Smooth muscle cell (in vitro differentiated cells): ENCODE data around the gene RASL11B. TPM values are rescaled to one million over a fixed set of nuclear protein-coding genes. Genes with fewer than 3 reads are reported as not detected.

Experiments
- DNase-seq: peaks from one replicate; lab custom pipeline; 2025; ENCODE audit not compliant: unreplicated experiment; lab: John Stamatoyannopoulos, UW
- H2AFZ ChIP-seq: fragments of 200-600 bp; sonication (generic); 2 replicates; pipeline ENCODE4 v1.6.0; 2016; ENCODE audit warnings: antibody characterized with exemption, low read depth, mild to moderate bottlenecking
- H3F3A ChIP-seq: fragments of 200-600 bp; sonication (generic); 2 replicates; pipeline ENCODE4 v1.6.0; 2017; ENCODE audit warnings: antibody characterized with exemption, low read depth
- H3K27ac ChIP-seq: fragments of 200-600 bp; sonication (generic); 2 replicates; pipeline ENCODE4 v1.5.1; 2016; ENCODE audit warnings: low read depth, mild to moderate bottlenecking
- H3K27me3 ChIP-seq: fragments of 200-600 bp; sonication (generic); 2 replicates; pipeline ENCODE4 v1.6.1; 2016; ENCODE audit warnings: low read depth, mild to moderate bottlenecking
- H3K36me3 ChIP-seq: fragments of 200-600 bp; sonication (generic); 2 replicates; pipeline ENCODE4 v1.5.1; 2016; ENCODE audit warnings: low read depth
- H3K4me1 ChIP-seq: fragments of 200-600 bp; sonication (generic); 2 replicates; pipeline ENCODE4 v1.5.1; 2016; ENCODE audit warnings: low read depth
- H3K4me2 ChIP-seq: fragments of 200-600 bp; sonication (generic); 2 replicates; pipeline ENCODE4 v1.6.0; 2016; ENCODE audit warnings: mild to moderate bottlenecking
- H3K4me3 ChIP-seq: fragments of 200-600 bp; sonication (generic); 2 replicates; pipeline ENCODE4 v1.5.1; 2016; ENCODE audit warnings: mild to moderate bottlenecking
- H3K79me2 ChIP-seq: fragments of 200-600 bp; sonication (generic); 2 replicates; pipeline ENCODE4 v1.6.0; 2016; ENCODE audit warnings: low read depth, mild to moderate bottlenecking
- H3K9ac ChIP-seq: fragments of 200-600 bp; sonication (generic); 2 replicates; pipeline ENCODE4 v1.6.0; 2016; ENCODE audit warnings: low read depth
- H3K9me3 ChIP-seq: fragments of 200-600 bp; sonication (generic); replicated peaks from 2 replicates; pipeline ENCODE4 v1.5.1; 2016; ENCODE audit warnings: low read depth
- H4K20me1 ChIP-seq: fragments of 200-600 bp; sonication (generic); 2 replicates; pipeline ENCODE4 v1.6.0; 2016; ENCODE audit warnings: low read depth
- WGBS: methylation state at CpG from one replicate; pipeline ENCODE4 v1.1.7; 2016; ENCODE audit warnings: low lambda C conversion rate; 5-methylcytosine and 5-hydroxymethylcytosine counted together
- polyA plus RNA-seq: library from polyadenylated mRNA; unstranded; fragments of >200 nt; fragmentation: Nextera tagmentation; extraction: Ambion mirVana; gene quantifications from 2 replicates; pipeline ENCODE4 v1.2.1, GENCODE V29; 2016
- total RNA-seq: library from RNA; depleted of rRNA; stranded (reverse); fragments of >200 nt; gene quantifications from 2 replicates; pipeline ENCODE4 v1.2.3, GENCODE V29; 2014
- TF ChIP-seq, protein P1 (sequence below): fragments of 200-600 bp; sonication (generic); IDR thresholded peaks from 2 replicates; pipeline ENCODE4 v1.5.1; 2017; ENCODE audit warnings: borderline replicate concordance, mild to moderate bottlenecking, antibody characterized with exemption; ENCODE audit not compliant: insufficient read depth, poor library complexity, severe bottlenecking

The RASL11B gene
- total and polyA plus RNA-seq, 2 experiments from 2014 or later: 42.9 to 59.6 TPM

DNA sequence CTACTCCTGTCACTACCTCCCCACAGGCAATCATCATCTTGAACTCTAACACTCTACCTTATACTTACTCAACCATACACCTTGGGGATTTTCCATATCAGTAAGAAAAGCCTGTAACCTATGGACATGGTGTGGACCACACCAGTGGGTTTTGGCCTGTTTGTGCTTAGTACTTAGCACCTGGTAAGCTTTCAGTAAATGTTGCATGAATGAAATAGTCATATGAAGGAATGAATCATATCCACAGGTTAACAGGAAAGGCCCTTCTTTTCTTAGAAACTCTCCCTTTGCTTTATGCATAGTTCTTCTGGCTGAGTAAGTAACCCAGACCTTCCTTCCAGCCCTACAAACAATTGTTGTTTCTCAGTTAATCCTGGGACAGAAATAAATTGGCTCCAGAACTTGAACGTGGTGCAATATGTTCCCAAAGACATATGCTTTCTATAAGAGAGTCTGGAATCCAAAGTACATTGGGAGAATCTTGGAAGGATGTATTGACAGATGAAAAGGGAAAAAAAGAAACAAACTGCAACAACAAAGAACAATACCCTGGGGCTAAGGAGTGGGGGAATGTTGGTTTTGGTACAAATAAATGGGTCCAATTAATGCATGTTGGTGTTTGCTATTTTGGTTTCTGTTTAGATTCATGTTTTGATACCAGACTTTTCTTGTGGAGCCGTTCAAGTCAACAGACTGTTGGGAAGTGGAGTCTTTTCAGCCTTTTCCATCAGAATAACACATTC lies 27.8 kb downstream of the RASL11B start:
- Histone ChIP-seq H3K9ac (no peak overlapping the region), H3K4me3 (no peak overlapping the region), H3K4me2 (no peak overlapping the region), H3K4me1 (no peaks in the 10 kb centered on the region), H3K27me3 (no peaks in the 10 kb centered on the region), H3K27ac (no peak overlapping the region), H3K79me2 (no peaks in the 10 kb centered on the region), H3K36me3 (no peaks in the 10 kb centered on the region), H4K20me1 (no peaks in the 10 kb centered on the region), H2AFZ (no peak overlapping the region), H3F3A (no peaks in the 10 kb centered on the region), H3K9me3 (no peaks in the 10 kb centered on the region)
- TF ChIP-seq, protein P1, sequence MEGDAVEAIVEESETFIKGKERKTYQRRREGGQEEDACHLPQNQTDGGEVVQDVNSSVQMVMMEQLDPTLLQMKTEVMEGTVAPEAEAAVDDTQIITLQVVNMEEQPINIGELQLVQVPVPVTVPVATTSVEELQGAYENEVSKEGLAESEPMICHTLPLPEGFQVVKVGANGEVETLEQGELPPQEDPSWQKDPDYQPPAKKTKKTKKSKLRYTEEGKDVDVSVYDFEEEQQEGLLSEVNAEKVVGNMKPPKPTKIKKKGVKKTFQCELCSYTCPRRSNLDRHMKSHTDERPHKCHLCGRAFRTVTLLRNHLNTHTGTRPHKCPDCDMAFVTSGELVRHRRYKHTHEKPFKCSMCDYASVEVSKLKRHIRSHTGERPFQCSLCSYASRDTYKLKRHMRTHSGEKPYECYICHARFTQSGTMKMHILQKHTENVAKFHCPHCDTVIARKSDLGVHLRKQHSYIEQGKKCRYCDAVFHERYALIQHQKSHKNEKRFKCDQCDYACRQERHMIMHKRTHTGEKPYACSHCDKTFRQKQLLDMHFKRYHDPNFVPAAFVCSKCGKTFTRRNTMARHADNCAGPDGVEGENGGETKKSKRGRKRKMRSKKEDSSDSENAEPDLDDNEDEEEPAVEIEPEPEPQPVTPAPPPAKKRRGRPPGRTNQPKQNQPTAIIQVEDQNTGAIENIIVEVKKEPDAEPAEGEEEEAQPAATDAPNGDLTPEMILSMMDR: no peak
- 79% methylated on average over 2 of the region's 2 CpGs for WGBS
- no peak for DNase-seq

DNA sequence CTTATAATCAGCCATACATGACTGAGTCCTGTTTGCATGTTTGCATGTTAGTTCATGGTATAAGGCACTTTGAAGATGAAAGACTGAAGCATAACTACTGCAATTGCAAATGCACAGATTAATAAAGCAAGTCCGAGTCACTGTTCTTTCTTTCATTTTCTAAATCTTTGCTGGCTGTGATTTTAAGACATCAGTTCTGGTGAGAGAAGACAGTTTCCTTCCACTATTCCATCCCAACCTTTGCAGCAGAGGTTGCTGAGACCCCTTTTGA lies 28.3 kb downstream of the RASL11B start:
- no peaks in the 10 kb centered on the region for H3K36me3 ChIP-seq

DNA sequence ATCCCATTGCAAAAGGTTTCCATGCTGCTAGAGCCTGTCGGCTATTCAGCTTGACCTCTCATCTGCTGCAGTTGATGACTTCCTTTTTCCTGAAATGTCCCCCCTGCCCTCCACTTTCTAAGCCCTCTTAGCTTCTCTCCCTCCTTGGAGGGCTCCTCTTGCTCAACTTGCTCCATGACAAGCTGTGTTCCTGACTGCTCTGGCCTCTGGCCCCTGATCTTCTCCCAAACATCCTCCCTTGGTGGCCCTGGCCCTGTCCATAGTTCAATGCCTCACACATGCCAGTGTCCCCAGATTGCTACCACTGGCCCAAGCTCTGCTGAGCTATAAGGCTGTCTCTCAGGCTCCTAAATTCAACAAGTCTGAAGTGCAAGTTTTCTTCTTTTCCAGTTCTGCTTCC lies 29.6 kb downstream of the RASL11B start:
- Histone ChIP-seq H3K4me2 (no peak overlapping the region), H3F3A (no peaks in the 10 kb centered on the region)
- WGBS: 79% methylated on average over 1 of the region's 1 CpG

More for the DNA sequence above, 28.3 kb downstream of the RASL11B start:
- WGBS: 97% methylated on average over 1 of the region's 1 CpG
- Histone ChIP-seq H3K9me3 (no peaks in the 10 kb centered on the region), H4K20me1 (no peaks in the 10 kb centered on the region), H3K4me3 (no peak overlapping the region), H3F3A (no peaks in the 10 kb centered on the region), H3K4me1 (no peaks in the 10 kb centered on the region), H3K27me3 (no peaks in the 10 kb centered on the region), H3K9ac (no peak overlapping the region), H2AFZ (no peak overlapping the region), H3K4me2 (no peak overlapping the region), H3K27ac (no peak overlapping the region), H3K79me2 (no peaks in the 10 kb centered on the region)
- no peak for DNase-seq
- TF ChIP-seq, protein P1: no peak

More for the DNA sequence above, 29.6 kb downstream of the RASL11B start:
- Histone ChIP-seq H3K4me1 (no peaks in the 10 kb centered on the region), H4K20me1 (no peaks in the 10 kb centered on the region), H3K36me3 (no peaks in the 10 kb centered on the region), H3K4me3 (no peak overlapping the region), H3K9ac (no peak overlapping the region), H3K9me3 (no peaks in the 10 kb centered on the region), H2AFZ (no peak overlapping the region), H3K79me2 (no peaks in the 10 kb centered on the region), H3K27ac (no peak overlapping the region), H3K27me3 (no peaks in the 10 kb centered on the region)
- DNase-seq: no peak
- TF ChIP-seq, protein P1: no peak
